ENCODE data around the gene TCAIM.

Gene TCAIM

DNA sequence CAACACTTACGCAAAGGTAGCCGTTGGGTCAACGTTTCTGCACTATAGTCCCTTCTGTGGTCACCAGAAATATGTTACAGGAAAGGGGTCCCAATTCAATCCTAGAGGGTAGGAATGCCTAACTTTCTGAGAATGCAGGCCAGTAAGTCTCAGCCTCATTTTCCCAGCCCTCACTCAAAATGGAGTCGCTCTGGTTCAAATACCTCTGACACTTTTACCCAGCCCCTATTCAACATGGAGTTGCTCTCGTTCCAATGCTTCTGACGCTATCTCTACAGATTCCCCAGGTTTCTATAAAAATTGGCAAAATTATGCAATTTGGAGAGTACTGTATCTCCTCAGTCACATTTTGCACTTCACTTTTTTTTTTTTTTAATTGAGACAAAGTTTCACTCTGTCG is 99.2 kb downstream of the TCAIM start:
- TF ChIP-seq, protein P1, sequence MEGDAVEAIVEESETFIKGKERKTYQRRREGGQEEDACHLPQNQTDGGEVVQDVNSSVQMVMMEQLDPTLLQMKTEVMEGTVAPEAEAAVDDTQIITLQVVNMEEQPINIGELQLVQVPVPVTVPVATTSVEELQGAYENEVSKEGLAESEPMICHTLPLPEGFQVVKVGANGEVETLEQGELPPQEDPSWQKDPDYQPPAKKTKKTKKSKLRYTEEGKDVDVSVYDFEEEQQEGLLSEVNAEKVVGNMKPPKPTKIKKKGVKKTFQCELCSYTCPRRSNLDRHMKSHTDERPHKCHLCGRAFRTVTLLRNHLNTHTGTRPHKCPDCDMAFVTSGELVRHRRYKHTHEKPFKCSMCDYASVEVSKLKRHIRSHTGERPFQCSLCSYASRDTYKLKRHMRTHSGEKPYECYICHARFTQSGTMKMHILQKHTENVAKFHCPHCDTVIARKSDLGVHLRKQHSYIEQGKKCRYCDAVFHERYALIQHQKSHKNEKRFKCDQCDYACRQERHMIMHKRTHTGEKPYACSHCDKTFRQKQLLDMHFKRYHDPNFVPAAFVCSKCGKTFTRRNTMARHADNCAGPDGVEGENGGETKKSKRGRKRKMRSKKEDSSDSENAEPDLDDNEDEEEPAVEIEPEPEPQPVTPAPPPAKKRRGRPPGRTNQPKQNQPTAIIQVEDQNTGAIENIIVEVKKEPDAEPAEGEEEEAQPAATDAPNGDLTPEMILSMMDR (IDR thresholded peaks at IDR 0.05; ENCODE audit: extremely low read depth, missing control alignments): no peak
- no peak for DNase-seq (ENCODE audit: low spot score)

DNA sequence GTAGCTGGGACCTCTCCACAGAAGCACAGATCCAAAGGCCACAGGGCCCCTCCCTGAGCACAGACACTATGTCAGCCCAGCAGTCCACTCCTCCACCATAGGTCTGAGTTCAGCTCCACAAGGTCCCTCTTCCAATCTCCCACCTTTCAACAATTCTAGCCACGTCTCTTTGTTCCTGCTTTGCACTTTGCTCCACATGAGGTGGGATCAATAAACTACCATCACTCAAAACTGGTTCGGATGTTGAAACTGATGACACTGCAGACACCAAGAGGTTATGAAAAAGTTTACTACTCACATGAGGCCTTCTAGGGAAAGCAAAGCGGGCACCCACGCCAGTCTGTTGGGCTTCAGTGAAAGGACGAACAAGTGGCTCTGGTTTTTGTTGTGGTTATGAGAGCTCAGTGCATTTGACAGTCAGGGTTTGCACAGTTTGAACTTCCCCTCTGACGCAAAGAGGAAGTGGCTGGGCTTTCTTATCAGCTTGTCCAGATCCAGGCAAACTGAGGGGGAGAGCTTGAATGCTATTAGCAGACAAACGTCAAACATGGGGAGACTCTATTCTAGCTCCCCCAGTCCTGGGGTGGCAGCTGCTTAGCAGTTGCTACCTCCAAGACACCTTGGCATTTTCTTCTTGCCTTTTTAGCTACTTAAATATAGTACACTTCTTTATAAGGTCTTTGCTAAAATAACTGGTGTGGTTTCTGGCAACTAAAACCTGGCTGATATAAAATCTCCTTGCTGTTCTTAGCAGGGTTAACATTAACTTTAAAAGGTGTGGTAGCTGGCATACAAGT is 101.1 kb downstream of the TCAIM start:
- TF ChIP-seq, protein P1 (IDR thresholded peaks at IDR 0.05; ENCODE audit: extremely low read depth, missing control alignments): no peak
- peak; percentile 81 for DNase-seq (ENCODE audit: low spot score)

DNA sequence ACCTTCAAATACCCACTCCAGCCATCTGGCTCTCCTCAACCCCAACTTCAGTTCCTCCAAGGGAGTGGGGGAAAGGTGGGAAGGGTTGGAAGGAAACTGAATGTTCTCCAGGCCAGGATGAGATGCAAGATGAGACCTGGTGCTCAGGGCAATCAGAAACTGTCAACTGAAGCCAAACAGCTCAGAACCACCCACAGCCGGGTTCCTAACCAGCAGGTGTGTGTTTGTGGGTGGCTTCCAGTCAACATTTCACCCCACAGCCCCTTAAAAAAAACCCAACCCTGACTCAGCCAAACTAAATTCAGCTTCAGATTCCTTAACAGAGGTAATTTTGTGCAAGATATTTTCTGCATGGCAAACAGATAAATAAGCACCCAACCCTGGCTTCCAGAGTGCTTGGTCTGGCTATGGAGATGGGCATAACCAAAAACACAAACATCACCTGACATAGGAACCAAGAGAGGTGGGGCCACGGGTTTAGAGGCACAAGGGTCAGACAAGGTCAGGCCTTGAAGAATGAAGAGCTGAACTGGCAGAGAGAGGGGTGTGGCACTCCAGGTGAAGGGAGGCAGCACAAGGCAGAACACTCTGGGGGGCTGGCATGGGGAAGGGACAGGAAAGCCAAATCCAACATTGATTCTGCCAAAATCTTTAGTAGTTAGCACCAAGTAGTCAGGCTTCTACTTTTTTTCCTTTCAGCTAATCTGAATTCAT is 104.2 kb downstream of the TCAIM start:
- TF ChIP-seq, protein P1 (IDR thresholded peaks at IDR 0.05; ENCODE audit: extremely low read depth, missing control alignments): no peak
- DNase-seq (ENCODE audit: low spot score): no peak

DNA sequence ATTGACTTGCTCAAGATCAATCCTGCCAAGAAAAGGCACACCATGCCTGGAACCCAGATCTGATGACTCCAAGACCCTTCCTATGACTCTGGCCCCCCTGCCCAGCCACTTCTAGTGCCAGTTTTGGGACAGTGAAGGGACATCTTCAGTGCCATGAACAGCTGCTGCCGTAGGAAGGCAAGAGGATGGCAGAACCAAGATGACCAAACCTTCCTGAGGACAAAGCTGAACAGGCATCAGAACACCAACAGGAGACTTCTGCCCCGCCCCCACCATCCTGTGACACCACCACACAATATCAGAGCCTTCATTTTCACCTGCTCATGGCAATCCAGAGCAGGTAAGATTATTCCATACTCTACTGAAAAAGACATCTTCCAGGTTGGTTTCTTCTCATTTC is 105.9 kb downstream of the TCAIM start:
- TF ChIP-seq, protein P1 (IDR thresholded peaks at IDR 0.05; ENCODE audit: extremely low read depth, missing control alignments): no peak
- no peak for DNase-seq (ENCODE audit: low spot score)

DNA sequence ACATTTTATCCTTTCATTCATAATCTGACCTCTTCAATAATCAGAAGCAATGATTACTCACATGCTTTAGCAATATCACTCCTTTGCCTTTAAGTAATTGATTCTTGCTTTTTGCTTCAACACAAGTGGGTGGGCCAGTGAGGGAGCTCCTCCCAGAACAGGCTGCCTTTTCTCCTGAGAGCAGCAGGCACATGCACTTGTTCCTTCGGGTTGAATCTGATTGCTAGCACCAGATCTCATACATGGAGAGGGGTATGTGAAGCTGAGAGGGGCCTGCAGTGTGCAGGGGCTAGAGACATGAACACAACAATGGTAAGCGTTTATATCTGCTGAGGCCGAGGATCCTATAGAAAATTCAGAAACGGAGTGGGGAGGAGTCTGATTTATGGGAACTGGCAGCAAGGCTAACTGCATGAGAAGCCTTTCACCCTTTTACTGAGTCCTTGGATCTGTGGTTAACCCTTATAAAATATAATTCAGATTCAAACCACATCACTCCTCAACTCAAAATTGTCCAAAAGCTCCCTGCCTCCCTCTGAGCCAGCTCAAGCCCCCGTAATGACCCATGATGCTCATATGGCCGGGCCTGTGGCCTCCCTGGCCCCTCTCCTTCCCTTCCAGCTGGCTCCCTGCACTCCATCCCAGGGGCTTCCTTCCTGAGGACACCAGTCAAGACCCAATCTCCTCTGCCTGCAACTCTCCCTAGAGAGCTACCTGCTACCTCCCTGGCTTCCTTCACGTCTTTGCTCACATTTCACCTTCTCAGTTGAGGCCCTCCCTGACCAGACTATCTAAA is 106.5 kb downstream of the TCAIM start:
- TF ChIP-seq, protein P1 (IDR thresholded peaks at IDR 0.05; ENCODE audit: extremely low read depth, missing control alignments): no peak
- no peak for DNase-seq (ENCODE audit: low spot score)

DNA sequence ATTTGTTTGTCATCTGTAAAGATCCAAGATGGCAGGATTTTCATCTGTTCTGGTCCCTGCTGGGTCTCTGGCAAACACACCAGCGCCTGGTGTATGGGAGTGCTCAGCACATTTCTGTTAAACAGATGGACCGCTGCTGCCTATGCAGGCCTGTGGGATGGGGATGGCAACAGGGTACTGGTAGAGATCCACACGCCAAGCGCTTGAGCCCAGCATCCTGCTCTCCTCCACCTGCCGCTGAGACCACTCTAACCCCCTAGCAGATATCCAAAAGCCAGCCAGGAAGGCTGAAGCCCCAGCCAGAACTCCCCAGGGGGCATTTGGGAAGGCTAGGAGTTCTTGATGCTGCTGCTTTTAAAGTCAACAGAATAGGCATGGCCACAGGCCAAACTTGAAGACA is 107.2 kb downstream of the TCAIM start:
- TF ChIP-seq, protein P1 (IDR thresholded peaks at IDR 0.05; ENCODE audit: extremely low read depth, missing control alignments): no peak
- DNase-seq (ENCODE audit: low spot score): no peak
